Head of caudate nucleus (tissue), 42 donors: Measurements from ENCODE around the gene OR6F1.
"Not testable (repeated sequence)": the region's sequence is repeated elsewhere in the genome, so short reads cannot be mapped to it uniquely, and the experiment has no call there.

Experiments
- DNase-seq, 42 donors: peaks; one replicate each; pipeline versions ENCODE4 v3.0.0 to v3.0.0-alpha.2; 2020 to 2021; ENCODE audit warnings: mixed read lengths in 7 of 42
- intact Hi-C: fragments of 100-400 bp; cut with DNase I; formaldehyde crosslinking; loops from one replicate; pipeline ENCODE4 v1.15.0; 2022

The OR6F1 gene

DNA sequence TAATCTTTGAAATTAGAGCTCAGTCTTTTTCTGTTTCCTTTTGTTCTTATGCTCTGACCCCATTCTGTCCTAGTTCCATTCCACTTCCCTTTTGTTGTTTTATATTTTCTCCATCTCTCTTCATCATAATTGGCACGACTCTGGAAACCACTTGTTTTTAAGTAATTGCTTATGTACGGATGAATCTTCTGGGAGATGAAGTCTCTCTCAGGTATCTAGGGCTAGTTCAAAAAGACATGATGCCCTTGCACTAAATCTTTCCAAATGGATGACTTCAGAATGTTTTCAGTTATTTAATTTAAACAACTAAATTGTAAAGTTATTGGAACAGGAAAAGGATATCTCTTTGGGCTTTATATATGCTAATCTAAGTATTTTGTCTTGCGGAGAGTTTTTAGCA lies at the start of gene OR6F1:
Gene OR6F1 (minus strand): TSS at position 101 of the 400 bp plus-strand sequence. CDS start 3,891 bp downstream, outside the sequence.
- no peak for DNase-seq
- intact Hi-C loops: no loop called here

DNA sequence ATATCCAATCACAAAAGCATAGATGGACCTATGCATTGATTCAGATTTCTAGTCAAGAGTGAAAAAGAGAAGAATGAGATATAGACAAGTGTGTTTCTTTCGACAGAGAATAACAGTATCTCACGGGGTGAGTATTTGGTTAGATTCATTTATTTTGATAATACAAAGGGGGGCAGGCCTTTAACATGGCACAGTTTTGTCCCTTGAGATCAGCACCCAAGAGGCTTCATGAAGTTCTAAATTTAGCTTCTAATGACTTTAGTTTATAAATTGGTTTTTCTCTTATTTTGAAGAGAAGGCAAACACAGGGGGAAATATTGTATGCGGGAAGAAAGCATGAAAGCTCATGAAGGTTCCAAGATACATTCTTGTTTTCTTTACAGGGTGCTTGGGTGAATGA lies 44.0 kb upstream of the OR6F1 start, which contains the start of gene OR1C1:
Gene OR1C1 (minus strand): TSS at position 101 of the 400 bp plus-strand sequence. CDS start 2,150 bp downstream, outside the sequence.
- intact Hi-C loops: no loop called here
- no peak for DNase-seq

DNA sequence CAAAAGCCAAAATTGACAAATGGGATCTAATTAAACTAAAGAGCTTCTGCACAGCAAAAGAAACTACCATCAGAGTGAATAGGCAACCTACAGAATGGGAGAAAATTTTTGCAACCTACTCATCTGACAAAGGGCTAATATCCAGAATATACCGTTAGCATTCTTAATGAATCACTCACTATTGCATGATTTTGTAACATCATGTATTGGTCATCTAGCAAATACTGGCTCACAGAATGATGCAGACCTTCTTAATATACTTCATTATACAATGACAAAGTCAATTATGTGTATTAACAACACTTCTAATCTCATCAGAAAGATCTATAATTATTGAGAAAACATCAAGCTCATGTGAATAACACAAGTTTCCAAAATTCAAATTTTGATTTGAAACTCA lies 37.9 kb upstream of the OR6F1 start:
- intact Hi-C loops, DNase-seq: not testable (repeated sequence)

DNA sequence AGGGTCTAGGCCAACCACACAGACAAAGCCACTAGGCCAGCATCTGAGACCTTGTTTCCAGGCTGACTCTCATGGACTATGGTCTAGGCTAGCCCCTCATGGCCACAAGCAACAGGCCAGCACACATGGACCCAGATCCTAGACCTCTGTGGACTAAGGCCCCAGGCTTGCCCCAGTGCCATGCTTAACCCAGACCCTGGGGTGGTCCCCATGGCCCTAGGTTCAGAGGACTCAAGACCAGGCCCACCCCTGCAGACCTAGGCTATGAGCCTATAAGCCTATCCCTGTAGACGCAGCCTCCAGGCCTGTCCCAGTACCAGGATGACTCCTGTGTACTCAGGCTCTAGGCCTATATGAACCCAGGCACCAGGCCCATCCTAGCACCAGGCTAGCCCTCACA lies 33.4 kb upstream of the OR6F1 start:
- intact Hi-C loops: no loop called here
- no peak for DNase-seq

DNA sequence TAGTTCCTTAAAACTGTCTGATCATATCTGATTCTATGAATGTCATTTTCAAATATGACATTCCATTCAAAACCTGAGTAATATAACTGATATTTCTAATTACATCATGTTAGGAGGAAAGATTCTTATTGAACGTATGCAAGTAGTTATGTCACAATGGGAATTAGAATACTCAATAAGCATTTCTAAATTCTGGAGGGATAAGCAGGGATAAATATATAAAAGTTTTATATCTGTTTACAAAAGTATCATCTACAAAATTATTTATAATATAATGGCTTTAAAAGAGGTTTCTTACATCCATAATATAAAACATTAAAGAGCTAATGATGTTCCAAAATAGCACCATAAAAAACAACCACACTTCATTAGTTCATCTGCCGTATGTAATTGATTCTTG lies 31.6 kb upstream of the OR6F1 start, which contains the start of gene OR14A2:
Gene OR14A2 (minus strand): TSS at position 101 of the 400 bp plus-strand sequence.
- intact Hi-C loops: no loop called here
- no peak for DNase-seq

DNA sequence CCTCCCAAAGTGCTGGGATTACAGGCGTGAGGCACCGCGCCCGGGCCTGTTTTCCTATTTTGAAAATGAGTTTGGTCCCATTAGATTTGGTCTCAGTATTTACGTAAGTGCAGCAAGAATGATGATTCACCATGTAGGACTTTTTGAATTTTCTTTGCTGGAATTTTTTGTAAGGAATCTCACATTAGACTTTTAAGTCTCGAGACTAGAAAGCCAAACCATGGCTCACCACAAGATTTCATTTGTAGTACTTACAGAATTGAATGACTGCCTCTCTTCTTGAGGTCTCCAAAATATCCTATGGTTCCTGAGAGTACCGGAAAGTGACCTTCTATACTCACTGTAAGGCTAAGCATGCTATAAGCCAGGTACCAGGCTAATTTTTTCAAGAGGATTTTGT lies 31.2 kb upstream of the OR6F1 start:
- no peak for DNase-seq
- intact Hi-C loops: no loop called here

DNA sequence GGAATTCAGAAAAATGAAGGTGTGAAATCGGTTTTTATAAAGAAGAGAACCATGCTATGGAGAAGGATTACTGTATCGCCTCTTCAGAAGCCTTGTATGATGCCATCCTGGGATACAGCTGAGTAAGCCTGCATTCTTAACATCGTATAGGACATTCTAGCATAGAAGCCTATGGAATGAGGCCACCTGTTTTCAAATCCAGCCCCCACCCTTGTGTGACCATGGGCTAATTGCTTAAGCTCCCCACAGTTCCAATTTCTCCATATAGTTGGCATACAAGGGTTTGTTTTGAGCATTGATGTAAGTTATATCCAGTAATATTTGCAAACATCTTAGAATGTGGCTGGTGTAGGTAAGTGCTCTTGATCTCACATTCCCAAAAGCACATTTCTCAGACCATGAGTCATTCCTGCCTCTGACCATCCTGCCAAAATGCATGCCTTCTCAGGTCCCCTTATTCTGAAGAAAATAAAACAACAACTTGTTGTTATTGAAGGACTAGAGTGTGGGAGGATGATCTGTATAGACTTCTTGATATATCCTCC lies 30.0 kb upstream of the OR6F1 start:
- intact Hi-C loops: no loop called here
- DNase-seq: no peak

DNA sequence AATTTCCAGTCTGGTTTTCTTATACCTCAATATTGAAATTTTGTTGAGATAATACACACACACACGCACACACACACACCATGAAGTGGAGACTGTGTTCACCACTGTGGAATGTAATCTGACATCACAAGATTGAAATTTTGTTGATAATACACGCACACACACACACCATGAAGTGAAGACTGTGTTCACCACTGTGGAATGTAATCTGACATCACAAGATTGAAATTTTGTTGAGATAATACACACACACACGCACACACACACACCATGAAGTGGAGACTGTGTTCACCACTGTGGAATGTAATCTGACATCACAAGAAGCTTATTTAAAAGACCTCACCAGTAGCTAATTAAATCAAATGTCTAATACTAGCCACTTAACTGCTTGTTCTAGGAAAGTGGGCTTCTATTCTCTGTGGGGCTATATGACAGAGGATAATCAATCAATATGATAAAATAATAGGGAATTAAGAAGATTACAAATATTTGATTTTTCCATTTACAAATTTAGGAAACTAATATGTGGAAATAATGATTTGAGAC lies 25.8 kb upstream of the OR6F1 start:
- intact Hi-C loops, DNase-seq: not testable (repeated sequence)

DNA sequence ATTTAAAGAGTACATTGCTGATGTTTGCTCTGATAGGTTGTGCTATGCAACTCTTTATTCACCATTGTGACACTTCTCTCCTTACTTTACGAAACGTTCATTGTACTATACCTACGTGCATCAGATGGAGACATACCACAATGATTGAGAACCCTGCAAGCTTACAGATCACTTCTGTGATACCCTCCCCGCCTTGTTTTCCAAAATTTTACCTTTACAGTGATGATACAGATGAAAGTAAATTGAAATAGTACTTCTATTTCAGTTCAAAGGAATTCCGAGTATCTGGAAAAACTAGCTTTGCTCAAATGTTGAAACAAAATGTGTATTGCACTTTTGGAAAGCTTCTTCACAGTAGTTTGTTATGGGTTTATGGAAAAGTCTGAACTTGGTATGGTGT lies 25.3 kb upstream of the OR6F1 start:
- intact Hi-C loops: no loop called here
- DNase-seq: no peak

DNA sequence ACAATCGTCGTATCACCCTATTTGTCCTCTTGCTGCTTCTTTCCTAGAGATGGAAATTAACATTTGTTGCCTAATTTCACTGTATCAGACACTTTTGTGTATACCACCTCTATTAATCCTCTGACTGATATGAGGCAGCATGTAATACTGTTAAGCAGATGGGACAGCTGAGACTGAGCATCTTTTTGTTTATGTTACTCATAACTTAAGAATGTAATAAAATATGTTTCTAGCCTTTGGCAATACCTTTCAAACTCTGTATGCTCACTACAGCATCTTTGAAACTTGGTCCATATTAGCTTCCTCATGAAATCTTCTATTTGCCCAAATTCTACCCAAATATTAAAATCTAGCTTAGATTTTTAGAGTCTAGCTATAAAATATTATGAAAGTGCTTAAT lies 24.3 kb upstream of the OR6F1 start:
- intact Hi-C loops: no loop called here
- DNase-seq: no peak

DNA sequence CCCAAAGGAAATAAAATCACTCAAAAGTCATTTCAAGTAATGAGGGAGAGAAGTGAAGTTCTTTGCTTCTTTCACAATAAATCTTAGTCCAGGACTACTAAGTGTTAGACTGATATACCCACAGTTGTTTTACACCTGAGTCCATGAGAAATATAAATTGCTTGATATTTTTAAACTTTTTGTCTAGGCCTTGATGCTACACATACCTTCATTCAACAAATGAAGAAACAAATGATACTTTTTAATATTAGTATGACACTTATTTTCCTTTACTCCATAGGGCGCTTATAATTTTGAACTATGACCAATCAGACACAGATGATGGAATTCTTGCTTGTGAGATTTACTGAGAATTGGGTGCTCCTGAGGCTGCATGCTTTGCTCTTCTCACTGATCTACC lies 21.9 kb upstream of the OR6F1 start, which contains the start of gene OR14K1:
Gene OR14K1 (plus strand): TSS at position 301 of the 400 bp plus-strand sequence. CDS start 0 bp downstream, at position 301.
- intact Hi-C loops: no loop called here
- no peak for DNase-seq

DNA sequence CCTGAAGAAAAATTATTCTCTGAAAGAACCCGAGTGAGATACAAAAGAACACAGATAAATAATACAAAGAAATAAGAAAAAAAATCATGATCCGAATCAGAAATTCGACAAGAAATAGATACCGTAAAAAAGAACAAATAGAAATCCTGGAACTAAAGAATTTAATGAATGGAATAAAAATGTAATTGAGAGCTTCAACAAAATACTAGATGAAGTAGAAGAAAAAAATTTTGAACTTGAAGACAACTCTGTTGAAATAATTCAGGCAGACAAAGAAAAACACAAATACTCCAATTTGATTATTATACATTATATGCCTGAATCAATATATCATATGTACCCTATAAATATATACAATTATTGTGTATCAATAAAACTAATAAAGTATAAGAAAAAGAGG lies 4.8 kb upstream of the OR6F1 start:
- intact Hi-C loops: no loop called here
- no peak for DNase-seq

DNA sequence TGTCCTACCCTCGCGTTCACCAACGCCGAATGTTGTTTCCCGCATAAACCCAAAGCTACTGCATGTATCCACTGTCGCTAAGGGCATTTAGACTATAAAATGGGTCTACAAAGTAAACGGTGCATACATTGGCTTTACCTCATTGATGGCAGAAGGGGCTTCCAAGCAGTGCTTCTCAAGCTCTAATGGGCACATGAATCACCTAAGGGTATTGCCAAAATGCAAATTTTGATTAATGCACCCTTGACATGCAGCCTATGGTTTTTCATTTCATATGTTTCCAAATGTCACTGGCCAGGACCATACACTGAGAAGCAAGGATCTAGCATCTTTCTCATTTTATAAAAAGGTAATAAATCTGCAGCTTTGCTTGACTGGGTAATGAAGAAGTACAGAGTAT lies 2.7 kb downstream of the OR6F1 start:
- DNase-seq: no peak
- intact Hi-C loops: no loop called here

DNA sequence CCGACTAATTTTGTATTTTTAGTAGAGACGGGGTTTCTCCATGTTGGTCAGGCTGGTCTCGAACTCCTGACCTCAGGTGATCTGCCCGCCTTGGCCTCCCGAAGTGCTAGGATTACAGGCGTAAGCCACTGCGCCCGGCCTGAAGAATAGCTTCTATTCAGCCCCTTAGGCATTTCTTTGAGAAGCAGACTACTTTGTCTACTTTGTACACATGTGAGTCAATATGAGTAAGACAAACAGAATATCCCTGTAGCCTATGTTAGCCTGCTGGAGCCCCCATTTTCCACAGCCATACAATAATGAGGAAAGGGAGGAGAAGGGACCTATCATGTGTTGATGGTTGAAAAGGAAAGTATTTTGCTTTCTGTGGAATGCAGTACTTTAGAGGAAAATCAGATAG lies 5.8 kb downstream of the OR6F1 start:
- DNase-seq, intact Hi-C loops: not testable (repeated sequence)

DNA sequence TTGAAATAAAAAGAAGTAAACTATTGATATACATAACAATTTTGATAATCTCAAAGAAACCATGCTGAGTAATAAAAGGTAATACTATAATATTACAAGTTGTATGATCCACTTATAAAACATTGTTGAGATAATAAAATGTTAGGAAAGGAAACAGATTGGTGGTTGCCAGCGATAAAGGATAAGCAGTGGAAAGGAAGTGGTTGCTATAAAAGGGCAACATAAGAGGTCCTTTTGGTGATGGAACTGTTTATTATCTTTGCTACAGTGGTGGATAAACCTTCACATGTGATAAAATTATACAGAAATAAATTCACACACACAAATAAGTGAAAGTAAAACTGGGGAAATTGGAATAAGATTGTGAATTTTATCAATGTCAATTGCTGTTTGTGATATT lies 15.1 kb downstream of the OR6F1 start:
- intact Hi-C loops: no loop called here
- DNase-seq: no peak

DNA sequence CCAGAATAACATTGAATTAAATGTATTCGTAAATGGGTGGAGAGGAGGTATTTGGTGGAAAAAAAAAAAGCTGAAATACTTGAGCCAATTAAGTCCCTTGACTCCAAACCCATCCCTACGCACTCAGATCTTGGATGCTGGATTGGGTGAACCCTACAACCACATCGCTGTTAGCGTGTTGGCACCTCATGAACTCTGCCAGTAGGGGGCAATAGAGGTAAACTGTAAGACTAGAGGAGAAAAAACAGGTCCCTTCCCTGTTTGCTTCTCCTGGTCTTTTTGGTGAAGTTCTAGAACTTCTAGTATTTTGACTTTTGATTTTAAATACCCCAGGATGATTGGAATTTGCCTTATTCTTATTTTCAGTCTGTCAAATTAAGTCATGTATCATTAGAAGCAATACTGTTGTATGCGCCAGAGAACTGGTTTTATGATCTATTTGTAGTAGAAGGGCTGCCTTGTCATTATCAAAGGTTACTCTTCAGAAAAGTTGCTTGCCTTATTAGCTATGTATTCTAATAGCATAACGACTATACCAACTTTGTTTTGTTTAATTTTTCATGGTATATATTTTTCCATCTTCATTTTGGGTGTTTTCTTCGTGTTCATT lies 35.1 kb downstream of the OR6F1 start:
- peak in 32 of 42 donors; percentile 3 to 77 (median 34) for DNase-seq
- intact Hi-C loops: no loop called here

DNA sequence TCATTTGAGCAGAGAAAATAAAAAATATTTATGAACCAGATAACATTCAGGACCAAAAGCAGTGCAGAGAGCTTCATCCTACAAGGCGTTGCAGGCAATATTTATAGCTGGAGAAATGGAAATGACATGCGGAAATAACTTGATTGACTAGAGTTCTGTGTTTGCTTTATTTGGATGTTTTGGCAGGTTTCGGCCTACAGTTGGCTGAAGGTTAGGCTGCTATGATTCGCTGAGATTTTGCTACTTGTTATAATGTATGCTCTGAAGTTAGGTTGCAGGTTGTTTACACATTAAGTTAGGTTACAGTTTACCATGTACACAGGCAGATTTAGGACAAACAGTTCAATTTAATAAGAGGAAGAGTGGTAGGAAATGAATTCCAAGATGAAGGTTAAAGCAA lies 36.3 kb downstream of the OR6F1 start:
- intact Hi-C loops: no loop called here

DNA sequence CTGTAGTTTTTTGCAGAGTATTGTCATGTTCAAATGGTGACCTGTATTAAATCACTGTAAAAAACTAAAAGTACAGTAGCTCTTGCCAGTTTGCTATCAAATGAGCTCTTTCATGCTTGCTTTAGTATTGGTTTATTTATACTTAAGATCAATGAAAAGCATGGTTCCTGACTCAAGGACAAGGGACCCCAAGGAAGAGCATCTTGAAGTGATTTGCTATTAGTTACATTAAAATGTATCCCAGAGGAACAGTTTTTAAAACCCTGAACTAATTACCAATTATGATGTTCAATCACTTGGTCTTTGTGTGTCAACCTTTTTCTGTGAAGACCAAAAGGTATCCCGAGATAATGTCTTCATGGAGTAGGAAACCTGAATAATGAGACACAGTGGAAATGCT lies 36.8 kb downstream of the OR6F1 start, which contains the start of gene OR13G1:
Gene OR13G1 (minus strand): TSS at position 101 of the 400 bp plus-strand sequence. CDS start 6,698 bp downstream, outside the sequence.
- DNase-seq: no peak
- intact Hi-C loops: no loop called here

More for the DNA sequence above, 36.3 kb downstream of the OR6F1 start:
- no peak for DNase-seq

DNA sequence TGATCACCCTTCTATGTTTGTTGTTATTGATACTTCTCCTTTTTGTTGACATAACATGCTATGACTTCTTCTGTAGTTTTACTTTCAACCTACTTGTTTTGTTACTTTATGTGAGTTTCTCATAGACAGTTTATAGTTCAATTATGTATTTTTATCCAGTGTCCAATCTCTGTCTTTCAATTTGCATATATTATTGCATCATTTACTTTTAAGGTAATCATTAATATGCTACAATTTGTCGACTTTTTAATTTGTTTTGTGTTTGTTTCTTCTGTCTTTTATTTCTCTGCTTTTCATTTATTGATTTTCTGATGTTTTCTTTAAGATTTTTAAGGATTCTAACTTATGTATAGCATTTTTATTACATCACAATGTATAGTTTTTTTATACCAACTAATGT lies 47.2 kb downstream of the OR6F1 start:
- DNase-seq: no peak
- intact Hi-C loops: no loop called here
